Measurements from ENCODE around the gene RUFY4. TPM values are rescaled to one million over a fixed set of nuclear protein-coding genes. Genes with fewer than 3 reads are reported as not detected.

RUFY4 gene
- total RNA-seq, 1 donor from 2014 or later, result not detected

DNA sequence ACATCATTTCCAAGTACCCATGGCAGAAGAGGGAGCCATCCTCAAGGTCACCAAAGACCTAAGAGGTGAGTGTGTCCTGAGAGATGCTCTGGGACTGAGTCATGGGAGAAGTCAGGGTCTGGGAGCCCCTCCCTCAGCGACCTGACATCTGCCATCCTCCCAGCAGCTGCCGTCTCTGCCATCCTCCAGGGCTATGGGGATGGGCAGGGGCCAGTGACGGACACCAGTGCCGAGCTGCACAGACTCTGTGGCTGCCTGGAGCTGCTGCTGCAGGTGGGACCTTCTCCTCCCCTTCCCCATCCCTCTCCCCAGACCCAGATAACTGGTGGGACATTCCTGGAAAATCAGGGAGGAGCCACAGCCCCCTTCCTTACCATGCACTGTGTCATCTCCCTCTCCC, 1.5 kb downstream of the RUFY4 start:
- peak; percentile 69 for DNase-seq (ENCODE audit: extremely low spot score, unreplicated experiment)
- peaks cover 3% of the 10 kb centered on the region for H3K4me1 Mint-ChIP-seq (ENCODE audit: unreplicated experiment)
- no peak overlapping the region for H3K4me3 Mint-ChIP-seq (ENCODE audit: unreplicated experiment)
- H3K9me3 Mint-ChIP-seq (ENCODE audit: unreplicated experiment), result no peaks in the 10 kb centered on the region
- H3K36me3 Mint-ChIP-seq (ENCODE audit: unreplicated experiment), result no peaks in the 10 kb centered on the region
- TF ChIP-seq, protein P1, sequence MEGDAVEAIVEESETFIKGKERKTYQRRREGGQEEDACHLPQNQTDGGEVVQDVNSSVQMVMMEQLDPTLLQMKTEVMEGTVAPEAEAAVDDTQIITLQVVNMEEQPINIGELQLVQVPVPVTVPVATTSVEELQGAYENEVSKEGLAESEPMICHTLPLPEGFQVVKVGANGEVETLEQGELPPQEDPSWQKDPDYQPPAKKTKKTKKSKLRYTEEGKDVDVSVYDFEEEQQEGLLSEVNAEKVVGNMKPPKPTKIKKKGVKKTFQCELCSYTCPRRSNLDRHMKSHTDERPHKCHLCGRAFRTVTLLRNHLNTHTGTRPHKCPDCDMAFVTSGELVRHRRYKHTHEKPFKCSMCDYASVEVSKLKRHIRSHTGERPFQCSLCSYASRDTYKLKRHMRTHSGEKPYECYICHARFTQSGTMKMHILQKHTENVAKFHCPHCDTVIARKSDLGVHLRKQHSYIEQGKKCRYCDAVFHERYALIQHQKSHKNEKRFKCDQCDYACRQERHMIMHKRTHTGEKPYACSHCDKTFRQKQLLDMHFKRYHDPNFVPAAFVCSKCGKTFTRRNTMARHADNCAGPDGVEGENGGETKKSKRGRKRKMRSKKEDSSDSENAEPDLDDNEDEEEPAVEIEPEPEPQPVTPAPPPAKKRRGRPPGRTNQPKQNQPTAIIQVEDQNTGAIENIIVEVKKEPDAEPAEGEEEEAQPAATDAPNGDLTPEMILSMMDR (IDR thresholded peaks at IDR 0.05), result no peak
- H3K27ac Mint-ChIP-seq (ENCODE audit: unreplicated experiment), result no peak overlapping the region
- H3K27me3 Mint-ChIP-seq (ENCODE audit: unreplicated experiment), result peaks cover 28% of the 10 kb centered on the region

GRCh38 chr2:218071218-218071937, 2.3 kb downstream of the RUFY4 start:
- Mint-ChIP-seq H3K4me3 (ENCODE audit: unreplicated experiment) (no peak overlapping the region), H3K36me3 (ENCODE audit: unreplicated experiment) (no peaks in the 10 kb centered on the region), H3K27ac (ENCODE audit: unreplicated experiment) (no peak overlapping the region), H3K27me3 (ENCODE audit: unreplicated experiment) (peaks cover 28% of the 10 kb centered on the region), H3K9me3 (ENCODE audit: unreplicated experiment) (no peaks in the 10 kb centered on the region), H3K4me1 (ENCODE audit: unreplicated experiment) (peaks cover 3% of the 10 kb centered on the region)
- TF ChIP-seq, protein P1 (IDR thresholded peaks at IDR 0.05), result no peak
- peak; percentile 67 for DNase-seq (ENCODE audit: extremely low spot score, unreplicated experiment)

DNA sequence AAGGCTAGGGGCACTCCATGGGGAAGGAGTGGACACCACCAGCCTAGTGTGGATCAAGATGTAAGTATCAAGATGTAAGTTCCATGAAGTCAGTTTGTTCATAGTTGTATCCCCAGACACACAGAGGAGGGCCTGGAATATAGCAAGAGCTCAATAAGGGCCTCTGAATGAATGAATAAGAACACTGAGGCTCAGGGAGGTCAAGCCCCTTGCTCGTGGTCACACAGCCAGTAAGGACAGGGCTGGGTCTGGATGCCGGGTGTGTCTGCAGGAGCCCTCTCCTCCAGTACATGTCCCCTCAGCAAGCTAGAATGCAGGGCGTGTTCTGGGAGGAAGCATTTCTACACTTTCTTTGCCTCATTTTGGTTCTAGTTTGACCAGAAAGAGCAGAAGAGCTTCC, 2.9 kb downstream of the RUFY4 start:
- Mint-ChIP-seq H3K9me3 (ENCODE audit: unreplicated experiment) (no peaks in the 10 kb centered on the region), H3K4me1 (ENCODE audit: unreplicated experiment) (peaks cover 3% of the 10 kb centered on the region), H3K4me3 (ENCODE audit: unreplicated experiment) (no peak overlapping the region), H3K36me3 (ENCODE audit: unreplicated experiment) (no peaks in the 10 kb centered on the region), H3K27me3 (ENCODE audit: unreplicated experiment) (peaks cover 23% of the 10 kb centered on the region), H3K27ac (ENCODE audit: unreplicated experiment) (no peak overlapping the region)
- DNase-seq (ENCODE audit: extremely low spot score, unreplicated experiment), result peak; percentile 70
- TF ChIP-seq, protein P1 (IDR thresholded peaks at IDR 0.05), result no peak

DNA sequence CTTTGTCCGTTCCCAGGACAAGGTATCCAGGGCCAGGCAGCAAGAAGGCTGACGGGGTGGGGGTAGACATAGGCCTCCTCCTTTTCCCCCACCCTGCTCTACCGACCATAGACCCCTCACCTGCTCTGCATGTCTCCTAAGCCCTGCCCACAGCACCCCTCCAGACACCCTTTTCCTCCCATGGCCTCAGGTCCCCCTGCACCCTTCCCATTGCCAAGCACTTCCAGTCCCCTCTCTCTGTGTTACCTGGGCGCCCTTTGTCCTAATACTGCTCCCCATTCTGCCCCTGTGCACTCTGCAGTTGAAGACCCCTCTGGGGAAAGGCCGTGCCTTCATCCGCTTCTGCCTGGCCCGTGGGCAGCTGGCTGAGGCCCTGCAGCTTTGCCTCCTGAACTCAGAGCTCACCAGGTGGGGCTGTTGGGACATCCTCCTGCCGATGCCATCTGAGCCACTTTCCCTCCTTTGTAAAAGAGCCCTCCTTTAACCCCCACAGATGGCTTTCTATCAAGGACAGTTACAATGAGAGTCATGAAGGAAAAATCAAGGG, 3.5 kb downstream of the RUFY4 start:
- TF ChIP-seq, protein P1 (IDR thresholded peaks at IDR 0.05), result no peak
- Mint-ChIP-seq H3K4me1 (ENCODE audit: unreplicated experiment) (peaks cover 3% of the 10 kb centered on the region), H3K36me3 (ENCODE audit: unreplicated experiment) (no peaks in the 10 kb centered on the region), H3K9me3 (ENCODE audit: unreplicated experiment) (no peaks in the 10 kb centered on the region), H3K27me3 (ENCODE audit: unreplicated experiment) (peaks cover 19% of the 10 kb centered on the region), H3K4me3 (ENCODE audit: unreplicated experiment) (no peak overlapping the region), H3K27ac (ENCODE audit: unreplicated experiment) (no peak overlapping the region)
- DNase-seq (ENCODE audit: extremely low spot score, unreplicated experiment), result peak; percentile 75

DNA sequence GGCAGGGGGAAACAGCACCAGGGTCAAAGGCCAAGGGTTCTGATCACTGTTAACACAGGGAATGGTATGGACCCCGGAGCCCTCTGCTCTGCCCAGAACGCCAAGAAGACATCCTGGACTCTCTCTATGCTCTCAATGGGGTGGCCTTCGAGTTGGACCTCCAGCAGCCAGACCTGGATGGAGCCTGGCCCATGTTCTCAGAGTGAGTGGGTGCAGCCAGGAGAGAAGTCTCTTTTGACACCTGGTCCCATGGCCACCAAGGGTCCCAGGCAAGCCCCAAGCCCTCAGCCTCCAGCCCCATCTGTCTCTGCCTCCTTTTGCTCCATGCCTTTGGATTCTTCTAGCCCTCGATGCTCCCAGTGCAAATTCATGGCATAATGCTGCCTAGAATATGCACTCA, 4.1 kb downstream of the RUFY4 start:
- DNase-seq (ENCODE audit: extremely low spot score, unreplicated experiment), result peak; percentile 57
- TF ChIP-seq, protein P1 (IDR thresholded peaks at IDR 0.05), result no peak
- Mint-ChIP-seq H3K27me3 (ENCODE audit: unreplicated experiment) (peaks cover 15% of the 10 kb centered on the region), H3K27ac (ENCODE audit: unreplicated experiment) (no peak overlapping the region), H3K4me3 (ENCODE audit: unreplicated experiment) (no peak overlapping the region), H3K9me3 (ENCODE audit: unreplicated experiment) (no peaks in the 10 kb centered on the region), H3K36me3 (ENCODE audit: unreplicated experiment) (no peaks in the 10 kb centered on the region), H3K4me1 (ENCODE audit: unreplicated experiment) (peaks cover 3% of the 10 kb centered on the region)
